Measurements from ENCODE around the gene CEMP1.

GRCh38 chr16:2484898-2485508, 46.2 kb downstream of the CEMP1 start:
- no peak for TF ChIP-seq CTCF (IDR thresholded peaks at IDR 0.05)
- TF ChIP-seq EZH2 (IDR thresholded peaks at IDR 0.05), result no peak
- TF ChIP-seq EZH2phosphoT487 (IDR thresholded peaks at IDR 0.05), result no peak

All from neural progenitor cell (in vitro differentiated cells).